HG03025 (cell line): ENCODE data around the gene IFNL1.
"Not testable (repeated sequence)": the region's sequence is repeated elsewhere in the genome, so short reads cannot be mapped to it uniquely, and the experiment has no call there.

Experiments used
- ATAC-seq: cut with Tn5 transposase; IDR thresholded peaks from one replicate; pipeline ENCODE4 v1.9.1; 2021; ENCODE audit warnings: mild to moderate bottlenecking, moderate library complexity; ENCODE audit not compliant: unreplicated experiment, low FRiP score

IFNL1 gene

GRCh38 chr19:39296055-39296645 lies at the start of gene IFNL1:
Gene IFNL1 (plus strand): TSS chr19:39296407. CDS start chr19:39296422, 15 bp downstream.
- ATAC-seq = no peak

- ATAC-seq = no peak
Measured at GRCh38 chr19:39246951-39247669, 49.1 kb upstream of the IFNL1 start.

- no peak for ATAC-seq
Measured at GRCh38 chr19:39247701-39248664, 48.2 kb upstream of the IFNL1 start.

- no peak for ATAC-seq
Measured at GRCh38 chr19:39248806-39249205, 47.4 kb upstream of the IFNL1 start, which contains the start of gene IFNL4. Gene IFNL4 (minus strand): TSS chr19:39248856.

- no peak for ATAC-seq
Measured at GRCh38 chr19:39251081-39251480, 45.1 kb upstream of the IFNL1 start.

GRCh38 chr19:39251846-39252245 lies 44.4 kb upstream of the IFNL1 start:
- ATAC-seq = no peak

GRCh38 chr19:39252458-39252857 lies 43.7 kb upstream of the IFNL1 start:
- ATAC-seq = no peak

- no peak for ATAC-seq
Measured at GRCh38 chr19:39253374-39254149, 42.6 kb upstream of the IFNL1 start.

GRCh38 chr19:39254531-39255345 lies 41.5 kb upstream of the IFNL1 start:
- ATAC-seq = no peak

- ATAC-seq = no peak
Measured at GRCh38 chr19:39257227-39257626, 39.0 kb upstream of the IFNL1 start.

- no peak for ATAC-seq
Measured at GRCh38 chr19:39261704-39262103, 34.5 kb upstream of the IFNL1 start.

GRCh38 chr19:39262496-39262895 lies 33.7 kb upstream of the IFNL1 start:
- ATAC-seq = no peak

- ATAC-seq = no peak
Measured at GRCh38 chr19:39263912-39264305, 32.3 kb upstream of the IFNL1 start.

GRCh38 chr19:39264306-39265290 lies 31.6 kb upstream of the IFNL1 start:
- ATAC-seq = no peak

GRCh38 chr19:39265321-39265916 lies 30.8 kb upstream of the IFNL1 start:
- ATAC-seq = no peak

GRCh38 chr19:39268085-39268484 lies 28.1 kb upstream of the IFNL1 start, which contains the start of gene IFNL2:
Gene IFNL2 (plus strand): TSS chr19:39268396. CDS start chr19:39268569, 173 bp downstream.
- ATAC-seq = not testable (repeated sequence)

- not testable (repeated sequence) for ATAC-seq
Measured at GRCh38 chr19:39268531-39269223, 27.5 kb upstream of the IFNL1 start.
